ENCODE data around the gene CIB4. TPM values are rescaled to one million over a fixed set of nuclear protein-coding genes. Genes with fewer than 3 reads are reported as not detected.
"Not testable (repeated sequence)": the region's sequence is repeated elsewhere in the genome, so short reads cannot be mapped to it uniquely, and the experiment has no call there.

CIB4 gene
- total RNA-seq, 3 donors from 2014 or later: not detected

DNA sequence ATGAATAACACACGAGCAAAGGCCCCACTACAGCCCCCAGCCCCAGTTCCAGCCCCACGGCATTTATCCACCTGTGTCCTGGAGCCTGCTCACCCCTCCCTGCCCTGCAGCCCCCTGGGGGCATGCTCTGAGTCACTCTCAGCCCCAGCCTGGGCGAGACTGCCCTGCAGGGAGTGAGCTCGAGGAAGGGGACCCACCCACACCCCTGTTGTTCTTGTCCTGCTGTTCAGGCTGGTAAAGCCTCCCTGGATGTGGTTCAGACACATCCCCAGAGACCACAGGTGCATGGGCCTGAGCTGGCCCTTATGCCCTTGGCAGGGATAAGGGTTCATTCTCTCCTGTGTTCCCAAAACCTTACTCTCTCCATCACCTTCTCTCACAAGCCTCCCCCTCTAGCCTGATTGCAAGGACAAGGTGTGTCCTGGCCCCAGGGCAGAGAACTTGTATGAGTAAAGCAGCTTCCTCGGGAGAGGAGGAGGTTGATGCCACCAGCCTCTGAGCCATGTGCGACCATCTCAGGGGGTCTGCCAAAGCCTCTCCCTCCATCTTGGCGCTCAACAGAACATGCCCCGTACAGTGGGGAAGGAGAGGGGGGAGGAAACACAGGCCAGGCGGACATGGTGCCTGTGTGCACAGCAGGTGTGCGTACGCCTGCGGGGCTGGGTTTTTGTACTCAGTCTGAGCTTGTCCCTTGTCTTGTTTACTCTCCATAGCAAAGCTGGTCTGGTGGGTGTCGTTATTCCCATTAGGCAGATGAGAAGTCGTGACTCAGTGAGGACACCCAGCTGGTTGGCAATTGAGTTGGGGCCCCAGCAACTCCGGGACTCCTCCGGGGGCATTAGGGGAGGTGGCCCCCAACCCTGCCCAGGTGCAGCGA is 64.4 kb downstream of the CIB4 start:
- DNase-seq (no peak), ATAC-seq (no peak)
- Mint-ChIP-seq H3K27me3 (ENCODE audit: low read depth) (peaks cover 27% of the 10 kb centered on the region), H3K36me3 (ENCODE audit: insufficient read depth) (no peaks in the 10 kb centered on the region), H3K9me3 (no peaks in the 10 kb centered on the region), H3K4me3 (no peak overlapping the region), H3K4me1 (ENCODE audit: low read depth) (peaks cover 3% of the 10 kb centered on the region)

DNA sequence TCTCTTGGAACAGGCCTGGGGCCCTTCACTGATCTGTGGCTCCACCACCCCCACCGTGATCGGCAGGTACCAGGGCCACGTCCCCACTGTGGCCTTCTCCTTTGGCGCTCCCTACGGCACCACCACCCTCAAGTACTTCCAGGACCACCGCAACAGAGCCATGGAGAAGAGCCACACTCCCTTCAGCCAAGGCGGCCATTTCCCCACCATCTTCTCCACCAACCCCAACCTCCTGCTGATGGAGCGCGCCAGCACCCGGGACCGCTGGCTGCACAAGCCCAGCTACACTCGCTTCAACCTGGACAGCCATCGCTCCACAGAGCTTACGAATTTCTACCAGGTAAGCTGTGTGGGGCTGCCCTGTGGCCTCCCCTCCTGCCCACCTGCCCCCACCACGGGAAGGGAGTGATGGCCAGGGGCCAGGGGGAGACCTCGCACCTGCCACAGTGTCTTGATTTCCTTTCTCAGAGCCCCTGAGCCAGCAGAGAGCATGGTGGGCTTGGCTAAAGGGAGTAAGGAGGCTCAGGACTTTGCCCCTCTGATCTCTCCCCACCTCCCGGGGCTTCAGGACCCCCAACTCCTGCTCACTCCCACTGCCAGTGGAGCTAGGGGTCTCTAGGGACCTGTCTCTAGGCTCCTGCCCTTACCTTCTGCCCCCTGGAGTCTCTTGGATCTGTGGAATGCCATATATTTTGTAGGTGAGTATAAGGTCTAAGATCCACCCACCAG is 65.2 kb downstream of the CIB4 start:
- ATAC-seq (no peak), DNase-seq (no peak)
- H3K4me1 Mint-ChIP-seq (ENCODE audit: low read depth): peaks cover 3% of the 10 kb centered on the region
- peaks cover 22% of the 10 kb centered on the region for H3K27me3 Mint-ChIP-seq (ENCODE audit: low read depth)
- no peaks in the 10 kb centered on the region for H3K36me3 Mint-ChIP-seq (ENCODE audit: insufficient read depth)
- H3K9me3 Mint-ChIP-seq: no peaks in the 10 kb centered on the region
- H3K4me3 Mint-ChIP-seq: no peak overlapping the region

DNA sequence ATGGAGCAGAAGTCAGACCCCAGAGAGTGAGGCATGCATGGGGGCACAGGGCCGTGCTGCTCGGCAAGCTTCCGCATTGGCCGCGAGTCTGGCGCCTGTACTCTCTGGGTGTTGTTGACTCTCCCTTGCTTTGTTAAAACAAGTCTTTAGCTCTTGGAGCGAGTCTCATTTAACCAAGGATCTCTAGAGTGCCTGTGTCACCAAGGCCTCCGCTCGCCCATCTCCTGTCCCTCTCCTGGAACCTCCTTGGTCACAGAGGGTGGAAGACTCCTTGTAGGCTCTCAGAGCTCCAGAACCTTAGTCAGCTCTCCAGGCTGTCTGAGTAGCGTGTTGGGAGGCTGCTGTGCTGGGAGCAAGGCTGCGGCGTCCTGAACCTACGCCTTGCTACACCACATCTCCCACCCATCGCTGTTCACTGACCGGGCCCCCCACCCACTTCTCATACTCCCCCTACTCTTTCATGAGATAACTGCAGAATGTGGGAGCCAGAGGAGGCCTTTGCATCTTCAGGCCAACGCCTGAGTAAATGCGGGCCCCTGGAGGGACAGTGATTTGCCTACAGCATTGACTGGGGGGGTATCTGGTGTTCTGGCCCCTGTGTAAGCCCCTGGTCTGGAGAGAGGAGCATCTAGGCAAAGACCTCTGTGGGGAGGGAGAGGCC is 66.1 kb downstream of the CIB4 start:
- Mint-ChIP-seq H3K4me3 (no peak overlapping the region), H3K36me3 (ENCODE audit: insufficient read depth) (no peaks in the 10 kb centered on the region), H3K4me1 (ENCODE audit: low read depth) (peaks cover 3% of the 10 kb centered on the region), H3K27me3 (ENCODE audit: low read depth) (peaks cover 27% of the 10 kb centered on the region), H3K9me3 (no peaks in the 10 kb centered on the region)
- DNase-seq (no peak), ATAC-seq (no peak)

DNA sequence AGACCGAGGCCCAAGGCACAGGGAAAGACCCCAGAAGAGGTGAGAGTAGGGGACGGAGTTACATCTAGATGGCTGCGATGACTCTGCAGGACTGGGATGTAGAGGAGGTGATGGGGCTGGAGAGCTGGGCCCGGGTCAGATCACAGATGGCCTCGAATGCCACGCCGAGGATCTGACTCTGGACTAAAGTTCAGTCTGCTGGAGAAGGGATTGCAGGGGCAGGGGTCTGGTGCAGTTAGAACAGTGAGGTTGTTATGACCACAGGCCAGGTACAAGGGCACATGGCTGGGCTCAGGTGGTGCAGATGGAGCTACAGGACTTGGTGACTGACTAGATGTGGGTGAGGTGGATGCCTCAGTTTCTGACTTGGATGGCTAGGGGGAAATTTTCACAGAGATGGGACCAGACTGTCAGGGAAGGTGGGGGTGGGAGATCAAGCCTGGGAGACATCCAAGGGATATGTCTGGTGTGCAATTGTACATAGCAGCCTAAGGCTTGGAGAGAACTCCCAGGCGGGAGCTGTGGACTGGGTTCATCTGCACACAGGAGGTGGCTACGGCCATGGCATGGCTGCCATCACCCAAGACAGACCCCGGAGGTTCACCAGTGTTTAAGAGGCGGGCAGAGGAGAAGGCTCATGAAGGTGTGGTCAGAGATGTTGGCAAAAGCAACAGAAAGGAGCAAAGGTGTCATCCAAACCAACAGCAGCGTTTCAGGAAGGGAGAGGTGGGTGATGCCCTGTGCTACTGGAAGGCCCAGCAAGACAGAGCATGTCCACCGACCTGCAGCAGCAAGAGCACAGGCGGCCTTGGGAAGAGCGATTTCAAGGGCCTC is 66.9 kb downstream of the CIB4 start:
- no peak overlapping the region for H3K4me3 Mint-ChIP-seq
- ATAC-seq (no peak), DNase-seq (no peak)
- no peaks in the 10 kb centered on the region for H3K36me3 Mint-ChIP-seq (ENCODE audit: insufficient read depth)
- peaks cover 27% of the 10 kb centered on the region for H3K27me3 Mint-ChIP-seq (ENCODE audit: low read depth)
- no peaks in the 10 kb centered on the region for H3K9me3 Mint-ChIP-seq
- H3K4me1 Mint-ChIP-seq (ENCODE audit: low read depth): peaks cover 3% of the 10 kb centered on the region

DNA sequence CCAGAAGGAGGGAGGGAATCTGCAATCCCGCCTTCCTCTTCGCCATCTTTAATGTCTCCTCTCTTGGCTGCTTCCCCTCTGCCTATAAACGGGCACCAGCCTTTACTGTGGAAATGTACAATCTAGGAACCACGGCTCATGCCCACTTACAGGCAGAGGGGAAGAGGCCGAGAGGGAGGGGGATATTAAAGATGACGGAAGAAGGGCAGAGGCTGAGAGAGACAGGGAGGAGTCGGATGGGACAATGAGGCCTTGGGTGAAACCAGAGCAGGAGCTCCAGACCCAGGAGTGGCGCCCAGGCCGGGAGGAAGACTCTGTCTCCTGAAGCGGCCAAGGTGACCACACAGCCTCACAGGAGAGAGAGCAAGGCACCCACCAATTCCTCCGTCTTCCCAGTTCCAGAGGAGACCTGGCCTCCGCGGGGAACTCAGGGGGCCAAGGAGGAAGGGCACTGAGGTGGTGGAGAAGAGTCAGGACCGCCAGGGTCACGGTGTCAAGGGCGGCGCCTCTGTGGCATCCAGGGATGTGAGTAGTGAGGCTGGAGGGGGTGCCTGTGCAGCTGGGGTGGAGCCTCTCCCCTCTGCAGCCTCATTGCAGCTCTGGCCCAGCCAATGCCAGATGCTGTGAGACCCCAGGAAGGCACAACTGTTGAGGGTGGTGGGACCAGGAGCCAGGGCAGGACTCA is 67.8 kb downstream of the CIB4 start:
- H3K9me3 Mint-ChIP-seq: no peaks in the 10 kb centered on the region
- H3K27me3 Mint-ChIP-seq (ENCODE audit: low read depth): peaks cover 24% of the 10 kb centered on the region
- no peak overlapping the region for H3K4me3 Mint-ChIP-seq
- ATAC-seq: no peak
- H3K4me1 Mint-ChIP-seq (ENCODE audit: low read depth): peaks cover 3% of the 10 kb centered on the region
- DNase-seq: no peak
- H3K36me3 Mint-ChIP-seq (ENCODE audit: insufficient read depth): no peaks in the 10 kb centered on the region

DNA sequence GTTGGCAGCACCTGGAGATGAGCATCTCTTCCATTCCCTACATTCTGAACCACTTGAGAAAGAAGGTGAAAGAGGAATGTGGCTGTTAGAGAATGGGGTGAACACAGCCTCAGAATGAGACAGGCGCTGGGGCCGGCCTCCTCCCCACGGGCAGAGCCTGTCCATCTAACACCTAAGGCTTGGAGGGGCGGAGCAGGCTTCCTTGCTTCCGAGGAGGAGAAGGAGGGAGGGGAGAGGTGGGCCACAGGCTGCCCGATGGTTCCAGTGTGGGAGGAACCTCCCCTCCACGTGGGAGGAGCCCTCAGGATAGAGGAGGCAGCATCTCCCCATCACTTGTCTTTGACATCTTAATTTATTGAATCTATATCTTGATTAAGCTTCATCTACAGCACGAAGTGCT is 68.6 kb downstream of the CIB4 start:
- DNase-seq (no peak), ATAC-seq (no peak)
- Mint-ChIP-seq H3K4me3 (no peak overlapping the region), H3K4me1 (ENCODE audit: low read depth) (peaks cover 2% of the 10 kb centered on the region), H3K36me3 (ENCODE audit: insufficient read depth) (no peaks in the 10 kb centered on the region), H3K27me3 (ENCODE audit: low read depth) (peaks cover 22% of the 10 kb centered on the region), H3K9me3 (no peaks in the 10 kb centered on the region)

DNA sequence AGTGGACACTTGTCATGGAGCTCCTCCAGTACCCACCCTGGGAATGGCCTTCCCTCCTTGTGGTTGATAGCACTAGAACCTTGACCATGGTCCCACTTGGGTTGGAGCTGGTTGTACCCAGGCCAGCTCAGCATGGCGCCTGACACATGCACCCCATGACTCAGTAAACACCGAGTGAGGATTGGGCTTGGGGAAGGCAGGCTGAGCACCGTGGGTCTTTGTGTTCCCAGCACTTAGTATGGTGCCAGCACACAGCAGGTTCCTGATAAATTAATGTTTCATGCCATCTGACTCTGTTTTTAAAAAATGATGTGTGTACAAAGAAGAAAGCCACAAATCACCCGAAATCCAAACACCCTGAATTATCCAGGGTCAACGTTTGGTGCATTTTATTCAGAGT is 69.8 kb downstream of the CIB4 start:
- no peaks in the 10 kb centered on the region for H3K4me1 Mint-ChIP-seq (ENCODE audit: low read depth)
- no peak overlapping the region for H3K4me3 Mint-ChIP-seq
- DNase-seq (no peak), ATAC-seq (no peak)
- no peaks in the 10 kb centered on the region for H3K36me3 Mint-ChIP-seq (ENCODE audit: insufficient read depth)
- no peaks in the 10 kb centered on the region for H3K9me3 Mint-ChIP-seq
- peaks cover 18% of the 10 kb centered on the region for H3K27me3 Mint-ChIP-seq (ENCODE audit: low read depth)

DNA sequence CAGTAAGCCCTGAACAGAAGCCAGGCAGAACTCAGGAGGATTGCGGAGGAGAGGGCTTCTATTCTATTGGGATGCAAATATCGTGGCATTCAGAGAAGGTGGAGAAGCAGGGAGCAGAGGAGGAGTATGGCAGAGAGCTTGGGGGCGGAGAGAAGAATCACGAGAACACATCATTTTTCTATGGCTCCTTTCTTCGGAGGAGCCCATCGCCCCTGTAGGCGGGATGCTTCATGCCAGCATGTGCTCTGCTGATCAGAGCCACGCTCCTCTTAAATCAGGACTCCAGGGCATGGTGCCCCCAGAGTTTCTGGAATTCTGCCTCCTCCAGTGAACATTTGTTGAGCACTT is 71.1 kb downstream of the CIB4 start:
- H3K27me3 Mint-ChIP-seq (ENCODE audit: low read depth): peaks cover 29% of the 10 kb centered on the region
- H3K9me3 Mint-ChIP-seq: no peaks in the 10 kb centered on the region
- H3K4me3 Mint-ChIP-seq: no peak overlapping the region
- ATAC-seq (no peak), DNase-seq (no peak)
- no peaks in the 10 kb centered on the region for H3K4me1 Mint-ChIP-seq (ENCODE audit: low read depth)
- no peaks in the 10 kb centered on the region for H3K36me3 Mint-ChIP-seq (ENCODE audit: insufficient read depth)

DNA sequence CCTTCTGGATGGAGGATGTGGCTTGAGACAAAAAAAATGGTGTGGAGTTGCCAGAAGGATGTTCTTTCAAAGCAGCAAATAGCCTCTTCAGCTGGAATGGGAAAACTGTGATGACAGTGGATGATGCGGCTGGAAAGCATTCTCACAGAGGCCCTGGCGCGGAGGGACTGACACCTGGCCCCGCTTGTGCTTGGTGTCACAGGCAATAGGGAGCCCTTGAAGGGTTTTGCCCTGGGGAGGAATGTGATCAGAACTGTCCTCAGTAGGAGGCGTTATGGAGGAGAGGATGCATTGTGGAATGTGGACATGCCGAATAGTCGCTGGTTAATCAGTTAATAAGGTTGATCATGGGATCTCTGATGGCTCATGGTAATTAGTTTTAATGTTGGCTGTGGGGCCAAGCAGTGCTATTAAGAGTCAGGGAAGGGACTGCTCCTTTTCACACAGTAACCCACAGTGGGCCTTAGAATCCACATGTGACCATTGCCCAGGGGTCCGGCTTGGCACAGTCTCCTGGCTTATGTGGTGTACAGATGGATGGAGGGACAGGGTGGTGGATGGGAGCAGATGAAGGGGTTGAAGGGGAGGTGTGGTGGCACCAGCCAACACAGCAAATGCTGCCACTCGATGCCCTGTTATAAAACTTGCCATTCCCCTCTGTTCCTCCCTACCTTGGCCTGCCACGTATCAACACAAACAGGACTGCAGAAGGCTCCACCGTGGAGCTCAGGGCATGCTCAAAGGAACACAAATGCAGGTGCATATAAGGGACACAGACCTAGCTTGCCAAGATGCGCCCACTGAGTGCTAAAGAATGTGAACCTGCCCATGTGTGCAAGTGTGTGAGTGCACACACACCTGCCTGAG is 71.7 kb downstream of the CIB4 start:
- no peak for ATAC-seq
- Mint-ChIP-seq H3K9me3 (no peaks in the 10 kb centered on the region), H3K4me3 (no peak overlapping the region), H3K27me3 (ENCODE audit: low read depth) (peaks cover 35% of the 10 kb centered on the region), H3K4me1 (ENCODE audit: low read depth) (no peaks in the 10 kb centered on the region), H3K36me3 (ENCODE audit: insufficient read depth) (no peaks in the 10 kb centered on the region)
- DNase-seq: no peak

DNA sequence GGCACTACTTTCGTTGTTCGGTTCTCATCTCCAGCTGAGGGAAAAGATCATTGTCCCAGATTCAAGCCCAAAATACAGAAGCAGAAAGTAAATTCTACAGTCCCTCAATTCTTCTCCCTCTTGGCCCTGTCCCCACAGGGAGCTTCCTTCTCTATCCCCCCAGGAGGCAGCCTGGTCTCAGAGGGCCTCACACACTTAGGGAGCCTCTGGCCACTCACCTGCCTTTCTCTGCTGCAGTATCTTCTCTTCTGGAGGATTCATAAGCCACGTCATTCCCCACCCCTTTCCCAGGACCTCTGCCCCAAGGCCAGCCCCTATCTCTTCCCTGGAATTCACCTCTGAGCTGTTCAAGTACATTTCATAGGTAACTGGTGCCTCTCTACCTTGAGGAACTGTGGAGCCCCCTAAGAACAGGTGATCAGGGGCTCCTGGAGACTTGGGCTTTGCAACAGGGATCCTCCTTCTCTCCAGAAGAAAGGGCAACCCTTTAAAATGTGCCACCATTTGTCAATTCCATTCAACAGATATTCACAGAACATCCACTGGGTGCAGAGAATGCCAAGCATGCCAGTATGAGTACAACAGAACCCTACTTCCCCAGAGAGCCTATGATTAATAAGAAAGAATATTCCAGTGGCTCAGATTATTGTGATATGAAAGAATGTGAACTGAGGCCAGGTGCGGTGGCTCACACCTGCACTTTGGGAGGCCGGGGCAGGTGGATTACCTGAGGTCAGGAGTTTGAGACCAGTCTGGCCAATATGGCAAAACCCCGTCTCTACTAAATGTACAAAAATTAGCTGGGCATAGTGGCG is 72.9 kb downstream of the CIB4 start:
- Mint-ChIP-seq H3K9me3 (no peaks in the 10 kb centered on the region), H3K36me3 (ENCODE audit: insufficient read depth) (no peaks in the 10 kb centered on the region), H3K4me3 (no peak overlapping the region), H3K4me1 (ENCODE audit: low read depth) (peaks cover under 1% of the 10 kb centered on the region), H3K27me3 (ENCODE audit: low read depth) (peaks cover 45% of the 10 kb centered on the region)
- ATAC-seq (no peak), DNase-seq (no peak)

DNA sequence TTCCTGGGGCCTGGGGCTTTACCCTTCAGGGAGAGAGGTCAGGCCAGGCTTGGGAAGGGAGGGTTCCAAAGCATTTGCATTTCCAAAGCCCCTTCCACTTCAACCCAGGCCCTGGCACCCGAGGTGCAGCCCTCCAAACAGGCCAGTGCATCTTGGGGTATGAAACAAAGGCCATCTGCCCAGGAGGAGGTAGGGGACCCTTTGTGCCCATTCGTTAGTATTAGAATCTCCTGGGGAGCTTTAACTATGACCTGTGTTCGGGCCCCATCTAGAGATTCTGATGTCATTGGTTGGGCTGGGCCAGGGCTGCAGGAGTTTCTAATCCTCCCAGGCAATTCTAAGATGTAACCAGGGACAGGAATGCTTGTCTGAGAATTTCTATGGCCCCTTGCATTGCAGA is 73.6 kb downstream of the CIB4 start:
- no peaks in the 10 kb centered on the region for H3K9me3 Mint-ChIP-seq
- peaks cover 50% of the 10 kb centered on the region for H3K27me3 Mint-ChIP-seq (ENCODE audit: low read depth)
- DNase-seq: no peak
- no peak overlapping the region for H3K4me3 Mint-ChIP-seq
- H3K4me1 Mint-ChIP-seq (ENCODE audit: low read depth): peaks cover 2% of the 10 kb centered on the region
- H3K36me3 Mint-ChIP-seq (ENCODE audit: insufficient read depth): no peaks in the 10 kb centered on the region
- ATAC-seq: no peak

DNA sequence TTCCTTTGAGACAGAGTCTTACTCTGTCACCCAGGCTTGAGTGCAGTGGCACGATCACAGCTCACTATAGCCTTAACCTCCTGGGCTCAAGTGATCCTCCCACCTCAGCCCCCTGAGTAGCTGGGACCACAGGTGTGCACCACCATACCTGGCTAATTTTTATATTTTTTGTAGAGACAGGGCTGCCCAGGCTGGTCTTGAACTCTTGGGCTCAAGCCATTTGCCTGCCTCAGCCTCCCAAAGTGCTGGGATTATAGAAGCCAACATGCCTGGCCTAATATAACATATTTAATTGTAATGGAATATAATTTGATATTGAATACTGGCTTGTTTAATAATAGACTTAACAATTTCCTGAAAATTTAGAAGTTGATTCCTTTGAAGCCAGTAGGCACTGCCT is 74.4 kb downstream of the CIB4 start:
- H3K36me3 Mint-ChIP-seq (ENCODE audit: insufficient read depth); H3K9me3 Mint-ChIP-seq; H3K4me1 Mint-ChIP-seq (ENCODE audit: low read depth); H3K4me3 Mint-ChIP-seq; DNase-seq; ATAC-seq: not testable (repeated sequence)
- H3K27me3 Mint-ChIP-seq (ENCODE audit: low read depth): peaks cover 52% of the 10 kb centered on the region

All from activated T-cell treated with anti-CD3 and anti-CD28 coated beads, Interleukin-2, amount 50 U/mL, for 4 hours (primary cell).